Endothelial cell of umbilical vein (primary cell): ENCODE data around the gene KRT78. TPM values are rescaled to one million over a fixed set of nuclear protein-coding genes. Genes with fewer than 3 reads are reported as not detected.
"Not testable (repeated sequence)": the region's sequence is repeated elsewhere in the genome, so short reads cannot be mapped to it uniquely, and the experiment has no call there.

Source experiments
- BruUV-seq: library from RNA; stranded (reverse); fragments of 400-500 nt; replicated peaks from 2 replicates; lab custom pipeline; 2021; lab: Mats Ljungman, UMichigan
- CTCF ChIA-PET: fragments of 300-600, 350-600 bp; sonication (Branson Sonifier 250); formaldehyde crosslinking; loops from one replicate; lab custom pipeline; 2021; ENCODE audit warnings: antibody characterized with exemption, inconsistent platforms; lab: Charles Lee
- POLR2A ChIA-PET: fragments of 300-600, 350-600 bp; sonication (Branson Sonifier 250); formaldehyde crosslinking; loops from one replicate; lab custom pipeline; 2021; ENCODE audit warnings: antibody characterized with exemption, inconsistent platforms; lab: Charles Lee
- DNase-seq: peaks from one replicate; pipeline ENCODE4 v3.0.0-alpha.2; 2011; ENCODE audit warnings: low read depth, low spot score
- FAIRE-seq: peaks from 2 replicates; lab custom pipeline; 2011; peaks lifted over from hg19 to GRCh38; lab: Jason Lieb, UNC
- H2AFZ ChIP-seq: 2 replicates; pipeline ENCODE4 v1.6.0; 2012; ENCODE audit warnings: low read depth, low read length, control low read depth, inconsistent platforms
- H3K27ac ChIP-seq: 2 replicates; pipeline ENCODE4 v1.5.1; 2011; ENCODE audit warnings: low read depth, mild to moderate bottlenecking, control low read depth, low read length, moderate library complexity; ENCODE audit not compliant: insufficient read depth
- H3K27me3 ChIP-seq, 2 experiments: 2 replicates each; pipeline versions ENCODE4 v1.6.0 to v1.6.1; 2011; ENCODE audit warnings: low read length in 2 of 2, mixed read lengths in 1 of 2; ENCODE audit not compliant: control insufficient read depth in 2 of 2, insufficient read depth in 2 of 2
- H3K36me3 ChIP-seq, 2 experiments: 2 replicates in 1 of 2; 3 replicates in 1 of 2; pipeline ENCODE4 v1.5.1; 2011; ENCODE audit warnings: low read length in 2 of 2, mild to moderate bottlenecking in 1 of 2, moderate library complexity in 1 of 2; ENCODE audit not compliant: control insufficient read depth in 2 of 2, insufficient read depth in 2 of 2; ENCODE audit errors: extremely low read depth in 1 of 2
- H3K4me1 ChIP-seq: 3 replicates; pipeline ENCODE4 v1.5.1; 2011; ENCODE audit warnings: mild to moderate bottlenecking, low read length; ENCODE audit not compliant: control insufficient read depth, insufficient read depth; ENCODE audit errors: extremely low read depth
- H3K4me2 ChIP-seq: 2 replicates; pipeline ENCODE4 v1.6.1; 2011; ENCODE audit warnings: low read length, control low read depth, mixed read lengths; ENCODE audit not compliant: insufficient read depth
- H3K4me3 ChIP-seq, 3 experiments: fragments of 200-600 bp in 1 of 3; sonication (generic), shearing (Covaris generic) in 1 of 3; replicated peaks in 1 of 3; 2 replicates each; pipeline ENCODE4 v1.5.1; 2011 to 2016; ENCODE audit warnings: control low read depth in 3 of 3, low read length in 3 of 3, mild to moderate bottlenecking in 2 of 3, inconsistent platforms in 1 of 3, low read depth in 1 of 3, moderate library complexity in 1 of 3; ENCODE audit not compliant: insufficient read depth in 1 of 3
- H3K79me2 ChIP-seq: 2 replicates; pipeline ENCODE4 v1.6.0; 2012; ENCODE audit warnings: low read length, inconsistent platforms; ENCODE audit not compliant: control insufficient read depth, insufficient read depth
- H3K9ac ChIP-seq: replicated peaks from 2 replicates; pipeline ENCODE3; 2011; ENCODE audit warnings: low read length, control low read depth; ENCODE audit not compliant: insufficient read depth; ENCODE audit errors: extremely low read depth
- H3K9me1 ChIP-seq: replicated peaks from 3 replicates; pipeline ENCODE4 v1.6.0; 2011; ENCODE audit warnings: mild to moderate bottlenecking, low read length; ENCODE audit not compliant: control insufficient read depth, insufficient read depth; ENCODE audit errors: extremely low read depth
- H3K9me3 ChIP-seq: replicated peaks from 2 replicates; pipeline ENCODE4 v1.5.1; 2012; ENCODE audit warnings: low read length, inconsistent platforms; ENCODE audit not compliant: control insufficient read depth, insufficient read depth
- H4K20me1 ChIP-seq: replicated peaks from 2 replicates; pipeline ENCODE3; 2011; ENCODE audit warnings: mild to moderate bottlenecking, low read length; ENCODE audit not compliant: control insufficient read depth, insufficient read depth; ENCODE audit errors: extremely low read depth
- CTCF ChIP-seq, 2 donors: IDR thresholded peaks; 1 replicate in 1 of 2; 2 replicates in 1 of 2; pipeline ENCODE4 v1.5.1; 2011; ENCODE audit warnings: low read length in 2 of 2, mild to moderate bottlenecking in 2 of 2, moderate library complexity in 2 of 2, control low read depth in 1 of 2, inconsistent platforms in 1 of 2, low read depth in 1 of 2; ENCODE audit not compliant: insufficient read depth in 1 of 2; ENCODE audit errors: extremely low read depth in 1 of 2
- GATA2 ChIP-seq: IDR thresholded peaks from 2 replicates; pipeline ENCODE4 v1.7.0; 2011; ENCODE audit warnings: low read depth, mild to moderate bottlenecking, moderate library complexity, mixed read lengths, low read length; ENCODE audit not compliant: insufficient read length, insufficient read depth
- JUN ChIP-seq: IDR thresholded peaks from 2 replicates; pipeline ENCODE4 v1.6.1; 2011; ENCODE audit warnings: borderline replicate concordance, low read depth; ENCODE audit not compliant: insufficient read length, insufficient read depth
- MYC ChIP-seq: IDR thresholded peaks from one replicate; pipeline ENCODE4 v1.6.1; 2011; ENCODE audit warnings: mild to moderate bottlenecking, low read depth, low read length
- POLR2A ChIP-seq: IDR thresholded peaks from 2 replicates; pipeline ENCODE4 v1.6.1; 2012; ENCODE audit warnings: low read depth, mild to moderate bottlenecking, control low read depth, low read length
- dilution Hi-C: fragments of 300-500 bp; cut with MboI; formaldehyde crosslinking; loops from one replicate; pipeline ENCODE4 v1.15.0; 2019; ENCODE audit warnings: low sequenced_read_pairs; ENCODE audit not compliant: extremely low pct_ligation_motif_present
- intact Hi-C: fragments of 100-400 bp; cut with micrococcal nuclease; formaldehyde crosslinking; loops from one replicate; pipeline ENCODE4 v1.10.0; 2022
- polyA plus RNA-seq, 4 experiments: library from polyadenylated mRNA; depleted of rRNA in 3 of 4; stranded (reverse) in 3 of 4; unstranded in 1 of 4; fragments of >200 nt; gene quantifications; 2 replicates each; pipeline versions ENCODE4 v1.2.1 to v1.2.3, GENCODE V29; 2011 to 2012; ENCODE audit warnings: missing spikeins in 1 of 4
- total RNA-seq: library from RNA; stranded (reverse); gene quantifications from 2 replicates; pipeline ENCODE4 v1.2.3, GENCODE V29; 2021

Gene KRT78
- total and polyA plus RNA-seq, 2 donors (not counting 3 experiments of a cell fraction or from before 2014, with no cell fraction given), result not detected

- no peaks in the 10 kb centered on the region for H3K9me3 ChIP-seq
- H3K27ac ChIP-seq, result no peak overlapping the region
- H3K9me1 ChIP-seq, result no peaks in the 10 kb centered on the region
- no peaks in the 10 kb centered on the region for H4K20me1 ChIP-seq
- peak overlapping the region; percentile 42 for H2AFZ ChIP-seq
- H3K27me3 ChIP-seq, result no peaks in the 10 kb centered on the region
- peak; percentile 60 for DNase-seq
- H3K9ac ChIP-seq, result no peak overlapping the region
- no peaks in the 10 kb centered on the region for H3K4me1 ChIP-seq
- H3K79me2 ChIP-seq, result no peaks in the 10 kb centered on the region
- peak; percentile 66 for FAIRE-seq
- no peak overlapping the region for H3K4me2 ChIP-seq
- CTCF ChIA-PET, result interaction anchor here (0.7 to 12.2 kb wide), 41 partner anchors 10 to 738 kb away, joined by 3 to 921 read pairs (median 9); partner anchors contain the start of genes EIF4B, KRT18 and KRT8
- no peaks in the 10 kb centered on the region for H3K36me3 ChIP-seq
- no peak overlapping the region for H3K4me3 ChIP-seq
- POLR2A ChIA-PET, result interaction anchor here (0.7 to 1.2 kb wide), 2 partner anchors 41 to 88 kb away, joined by 3 to 7 read pairs; no protein-coding TSS in a partner anchor
- dilution Hi-C loops (loop anchor here (25.0 kb wide), 1 partner anchor 103 kb away; no protein-coding TSS in a partner anchor), intact Hi-C loops (loop anchor here (1.0 kb wide), 4 partner anchors 41 to 97 kb away; partner anchors contain the start of gene KRT18)
- TF ChIP-seq GATA2 (no peak), POLR2A (no peak), CTCF (IDR thresholded peaks at IDR 0.05; ENCODE audit: extremely low read depth in 1 of 2, insufficient read depth in 1 of 2, low read depth in 1 of 2, low read length in 2 of 2) (peak; percentile 89 to 92), JUN (no peak), MYC (no peak)
- BruUV-seq, result no TSS peak
These were observed 35.9 kb upstream of the KRT78 start for GRCh38 chr12:52884526-52885293.

GRCh38 chr12:52880499-52880898, 31.7 kb upstream of the KRT78 start:
- BruUV-seq, H3K27me3 ChIP-seq, H3K36me3 ChIP-seq, H3K9me3 ChIP-seq, H3K9ac ChIP-seq, H3K4me2 ChIP-seq, FAIRE-seq, H2AFZ ChIP-seq, H4K20me1 ChIP-seq, DNase-seq, H3K4me1 ChIP-seq, H3K79me2 ChIP-seq, H3K27ac ChIP-seq, H3K9me1 ChIP-seq, H3K4me3 ChIP-seq: not testable (repeated sequence)
- intact Hi-C loops (loop anchor here (1.0 kb wide), 3 partner anchors 101 to 728 kb away; no protein-coding TSS in a partner anchor), dilution Hi-C loops (loop anchor here (25.0 kb wide), 1 partner anchor 107 kb away; no protein-coding TSS in a partner anchor)
- ChIA-PET POLR2A (interaction anchor here (0.6 kb wide), 1 partner anchor 734 kb away, joined by 6 read pairs; no protein-coding TSS in a partner anchor), CTCF (interaction anchor here (0.6 to 12.2 kb wide), 42 partner anchors 9 to 857 kb away, joined by 3 to 921 read pairs (median 5); partner anchors contain the start of genes KRT7 and KRT85)
